GM04504 (cell line): ENCODE data around the gene GRID2.
"Not testable (repeated sequence)": the region's sequence is repeated elsewhere in the genome, so short reads cannot be mapped to it uniquely, and the experiment has no call there.

Experiments used
- DNase-seq: peaks from one replicate; pipeline ENCODE4 v3.0.0-alpha.2; 2012; ENCODE audit warnings: low read depth

GRID2 gene

DNA sequence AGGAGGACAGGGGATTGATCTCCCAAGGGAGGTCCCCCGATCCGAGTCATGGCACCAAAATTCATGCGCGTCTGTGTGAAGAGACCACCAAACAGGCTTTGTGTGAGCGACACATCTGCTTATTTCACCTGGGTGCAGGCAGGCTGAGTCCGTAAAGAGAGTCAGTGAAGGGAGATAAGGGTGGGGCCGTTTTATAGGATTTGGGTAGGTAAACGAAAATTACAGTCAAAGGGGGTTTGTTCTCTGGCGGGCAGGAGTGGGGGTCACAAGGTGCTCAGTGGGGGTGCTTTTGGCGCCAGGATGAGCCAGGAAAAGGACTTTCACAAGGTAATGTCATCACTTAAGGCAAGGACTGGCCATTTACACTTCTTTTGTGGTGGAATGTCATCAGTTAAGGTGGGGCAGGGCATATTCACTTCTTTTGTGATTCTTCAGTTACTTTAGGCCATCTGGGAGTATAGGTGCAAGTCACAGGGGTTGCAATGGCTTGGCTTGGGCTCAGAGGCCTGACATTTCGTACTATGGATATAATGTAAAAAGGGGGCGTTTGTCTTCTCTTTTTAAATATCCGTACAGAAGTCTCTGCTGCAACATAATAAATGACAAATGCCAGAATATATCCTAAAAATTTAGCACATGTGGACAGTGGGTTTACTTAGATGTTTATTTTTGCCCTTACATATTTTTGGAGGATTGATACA, 140.5 kb downstream of the GRID2 start:
- not testable (repeated sequence) for DNase-seq

GRCh38 chr4:92445127-92445526, 141.4 kb downstream of the GRID2 start:
- no peak for DNase-seq

GRCh38 chr4:92447255-92447905, 143.6 kb downstream of the GRID2 start:
- no peak for DNase-seq

GRCh38 chr4:92448176-92448575, 144.4 kb downstream of the GRID2 start:
- not testable (repeated sequence) for DNase-seq

DNA sequence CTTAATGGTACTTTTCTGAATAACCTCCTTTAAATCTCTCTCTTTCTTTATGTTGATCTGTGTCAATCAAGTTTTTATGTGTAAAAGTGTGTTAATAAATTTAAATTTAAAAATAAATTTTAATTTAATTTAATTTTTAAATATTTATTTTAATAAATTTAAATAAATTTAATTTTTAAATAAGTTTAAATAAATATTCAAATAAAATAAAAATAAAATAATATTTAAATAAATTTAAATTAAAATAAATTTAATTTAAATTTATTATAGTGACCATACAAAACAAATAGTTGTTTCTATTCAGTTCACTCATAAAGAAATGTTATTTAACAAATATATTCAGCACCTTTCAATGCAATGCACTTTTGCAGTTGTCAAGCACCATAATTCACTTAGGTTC, 146.9 kb downstream of the GRID2 start:
- no peak for DNase-seq

DNA sequence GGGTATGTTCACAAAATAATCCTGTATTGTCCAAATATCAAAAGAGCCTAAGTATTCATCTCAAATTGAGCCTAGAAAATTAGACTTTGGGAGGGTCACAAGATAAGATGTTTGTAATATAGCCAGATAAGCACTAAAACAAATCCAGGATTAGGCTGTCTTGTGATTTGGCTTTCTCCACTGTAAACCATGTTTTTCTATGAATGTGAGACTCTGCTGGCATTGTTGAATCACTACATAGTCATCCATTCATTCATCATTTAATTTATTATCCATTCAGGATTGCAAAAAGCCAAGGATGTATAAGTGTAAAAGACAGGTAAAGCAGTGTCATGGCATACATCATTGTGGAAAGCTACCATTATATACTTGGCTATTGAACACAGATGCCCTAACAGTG, 148.0 kb downstream of the GRID2 start:
- no peak for DNase-seq

GRCh38 chr4:92452383-92452782, 148.6 kb downstream of the GRID2 start:
- DNase-seq: not testable (repeated sequence)

- no peak for DNase-seq
Measured at GRCh38 chr4:92455329-92455839, 151.6 kb downstream of the GRID2 start.

- DNase-seq: no peak
Measured at GRCh38 chr4:92455951-92456350, 152.2 kb downstream of the GRID2 start.

GRCh38 chr4:92461732-92462131, 158.0 kb downstream of the GRID2 start:
- DNase-seq: no peak

DNA sequence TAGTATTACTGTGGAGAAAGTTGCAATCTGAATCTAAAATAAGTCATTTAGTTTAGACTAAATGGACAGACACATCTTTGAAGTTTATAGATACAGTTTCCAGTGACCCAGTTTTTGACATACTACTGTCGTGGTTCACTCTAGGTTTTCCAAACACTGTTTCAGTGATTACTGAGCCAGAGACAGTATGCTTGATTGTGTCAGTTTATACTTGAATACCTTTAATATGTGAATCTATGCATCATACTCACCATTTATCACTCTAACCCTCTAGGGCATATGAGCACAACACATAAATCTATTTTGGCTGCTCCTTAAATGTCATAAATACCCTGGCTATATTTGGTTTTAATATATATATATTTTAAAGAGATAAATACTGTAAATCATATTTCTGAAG, 173.5 kb downstream of the GRID2 start:
- DNase-seq: no peak

DNA sequence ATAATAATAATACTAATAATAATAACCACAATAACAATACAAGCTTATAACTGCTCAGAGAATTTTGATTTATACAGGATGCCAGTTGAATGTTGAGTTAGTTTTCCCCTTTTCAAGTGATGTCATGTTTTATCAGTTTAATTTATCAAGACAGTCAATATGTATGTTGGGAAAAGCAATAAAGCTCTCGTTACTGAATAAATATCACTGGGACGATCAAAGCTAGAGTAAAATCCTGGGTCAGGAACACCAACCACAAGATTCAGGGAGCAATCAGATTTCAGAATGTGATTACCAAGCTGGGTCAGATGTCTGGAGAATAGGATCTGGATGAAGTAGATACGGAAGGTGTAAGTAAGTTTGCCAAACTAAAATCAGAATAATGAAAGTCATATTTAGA, 179.6 kb downstream of the GRID2 start:
- no peak for DNase-seq

GRCh38 chr4:92488496-92488895, 184.7 kb downstream of the GRID2 start:
- DNase-seq: no peak

DNA sequence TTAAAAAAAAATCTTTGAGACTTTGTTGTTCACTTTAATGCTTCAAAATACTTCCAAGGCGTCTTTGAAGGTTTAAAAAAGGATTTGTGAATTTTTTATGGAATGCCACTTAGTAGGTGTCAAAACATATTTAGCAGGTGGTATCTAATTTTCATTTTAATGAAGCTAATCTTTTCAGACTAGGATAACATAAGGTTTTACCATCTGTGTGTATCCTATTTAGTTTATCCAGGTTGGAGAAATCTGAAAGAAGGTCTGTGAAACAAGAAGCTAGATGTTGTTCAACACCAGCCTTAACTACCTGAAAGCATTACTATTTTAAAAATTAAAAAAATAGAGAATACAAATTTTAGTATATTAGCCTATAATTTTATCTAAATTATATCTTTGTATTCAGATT, 193.4 kb downstream of the GRID2 start:
- no peak for DNase-seq

GRCh38 chr4:92501456-92501855, 197.7 kb downstream of the GRID2 start:
- DNase-seq: no peak

GRCh38 chr4:92506933-92507332, 203.2 kb downstream of the GRID2 start:
- no peak for DNase-seq

- no peak for DNase-seq
Measured at GRCh38 chr4:92514627-92515026, 210.9 kb downstream of the GRID2 start.

GRCh38 chr4:92516450-92516849, 212.7 kb downstream of the GRID2 start:
- no peak for DNase-seq

GRCh38 chr4:92519727-92520126, 216.0 kb downstream of the GRID2 start:
- DNase-seq: no peak

- DNase-seq: no peak
Measured at GRCh38 chr4:92520563-92520962, 216.8 kb downstream of the GRID2 start.

DNA sequence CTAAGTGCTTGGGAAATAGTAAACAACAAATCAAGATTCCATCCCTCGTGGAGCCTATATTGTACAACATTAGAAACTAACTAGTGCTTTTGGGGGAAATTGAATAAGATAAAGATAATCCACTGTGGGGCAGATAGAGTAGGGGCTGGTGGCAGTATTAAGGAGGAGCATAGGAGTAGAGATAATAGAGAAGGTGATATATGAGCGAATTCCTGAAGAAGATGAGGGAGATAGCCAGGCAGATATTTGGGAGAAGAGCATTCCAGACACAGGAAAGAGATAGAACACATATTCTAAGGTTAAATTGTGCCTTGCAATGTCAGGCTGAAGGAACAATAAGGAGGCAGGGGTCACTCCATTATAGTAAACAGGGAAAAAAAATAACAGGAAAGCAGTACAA, 218.2 kb downstream of the GRID2 start:
- DNase-seq: no peak

DNA sequence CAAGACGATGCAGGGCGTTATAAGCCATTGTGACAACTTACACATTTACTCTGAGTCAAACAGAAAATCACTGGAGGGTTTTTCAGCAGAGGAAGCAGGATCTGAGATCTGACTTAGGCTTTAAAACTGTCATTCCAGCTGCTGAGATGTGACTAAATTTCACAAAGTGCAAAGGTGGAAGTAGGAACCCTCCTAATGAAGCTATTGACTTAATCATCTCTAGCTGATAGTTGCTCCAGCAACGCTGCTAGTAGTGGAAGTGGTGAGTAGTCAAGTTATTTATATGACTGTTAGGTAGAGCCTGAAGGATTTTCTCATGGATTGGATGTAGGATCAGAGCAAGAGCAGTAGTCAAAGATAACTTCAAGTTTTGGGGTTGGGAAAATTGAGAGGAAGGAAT, 218.6 kb downstream of the GRID2 start:
- no peak for DNase-seq

- DNase-seq: no peak
Measured at GRCh38 chr4:92524131-92524530, 220.4 kb downstream of the GRID2 start.

DNA sequence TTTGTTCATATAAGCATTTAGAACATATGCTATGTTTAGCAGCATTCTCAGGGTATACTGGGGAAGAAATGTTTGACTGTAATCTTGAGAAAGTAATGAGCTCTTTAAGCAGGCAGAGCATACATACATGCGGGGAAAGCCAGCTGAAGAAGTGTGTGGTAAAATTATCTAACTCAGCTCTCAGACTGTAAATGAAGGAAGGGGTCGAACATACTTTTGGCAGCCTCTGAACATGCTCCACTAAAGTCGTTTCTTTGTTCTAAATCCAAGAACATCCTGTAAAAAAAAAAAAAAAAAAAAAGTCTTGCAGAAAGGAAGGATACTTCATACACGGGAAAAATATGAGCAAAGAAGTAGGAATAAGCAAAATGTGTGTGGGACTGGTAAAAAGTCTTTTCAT, 224.8 kb downstream of the GRID2 start:
- no peak for DNase-seq
